Neural progenitor cell (in vitro differentiated cells): ENCODE data around the gene SCFD2. TPM values are rescaled to one million over a fixed set of nuclear protein-coding genes. Genes with fewer than 3 reads are reported as not detected.

ENCODE experiments used
- small RNA-seq: library from RNA; depleted of rRNA; stranded (forward); fragments of <200 nt; gene quantifications from one replicate; pipeline ENCODE3, GENCODE V24; 2015
- total RNA-seq: library from RNA; depleted of rRNA; stranded (reverse); fragments of >200 nt; gene quantifications from 2 replicates; pipeline ENCODE4 v1.2.3, GENCODE V29; 2015; ENCODE audit warnings: low replicate concordance

SCFD2 gene
- total RNA-seq, 1 donor from 2014 or later, result 4.8 TPM

Small RNAs within 50 kb of the gene (small RNA-seq; reads per million reads assigned to genes)
- gene RNU6-310P, result not detected

Other genes with a start within 250 kb of the SCFD2 start
- gene FIP1L1, start 11.6 kb upstream of the SCFD2 start, total RNA-seq, result 66.5 and 88.5 TPM in 2 replicates
- 0.34 and 0.43 TPM in 2 replicates for gene LNX1, start 225.4 kb upstream of the SCFD2 start, total RNA-seq